NCI-H510A (cell line): Measurements from ENCODE around the gene ARSK.

Source experiments
- DNase-seq: peaks from one replicate; lab custom pipeline; 2025; lab: John Stamatoyannopoulos, UW

Gene ARSK

DNA sequence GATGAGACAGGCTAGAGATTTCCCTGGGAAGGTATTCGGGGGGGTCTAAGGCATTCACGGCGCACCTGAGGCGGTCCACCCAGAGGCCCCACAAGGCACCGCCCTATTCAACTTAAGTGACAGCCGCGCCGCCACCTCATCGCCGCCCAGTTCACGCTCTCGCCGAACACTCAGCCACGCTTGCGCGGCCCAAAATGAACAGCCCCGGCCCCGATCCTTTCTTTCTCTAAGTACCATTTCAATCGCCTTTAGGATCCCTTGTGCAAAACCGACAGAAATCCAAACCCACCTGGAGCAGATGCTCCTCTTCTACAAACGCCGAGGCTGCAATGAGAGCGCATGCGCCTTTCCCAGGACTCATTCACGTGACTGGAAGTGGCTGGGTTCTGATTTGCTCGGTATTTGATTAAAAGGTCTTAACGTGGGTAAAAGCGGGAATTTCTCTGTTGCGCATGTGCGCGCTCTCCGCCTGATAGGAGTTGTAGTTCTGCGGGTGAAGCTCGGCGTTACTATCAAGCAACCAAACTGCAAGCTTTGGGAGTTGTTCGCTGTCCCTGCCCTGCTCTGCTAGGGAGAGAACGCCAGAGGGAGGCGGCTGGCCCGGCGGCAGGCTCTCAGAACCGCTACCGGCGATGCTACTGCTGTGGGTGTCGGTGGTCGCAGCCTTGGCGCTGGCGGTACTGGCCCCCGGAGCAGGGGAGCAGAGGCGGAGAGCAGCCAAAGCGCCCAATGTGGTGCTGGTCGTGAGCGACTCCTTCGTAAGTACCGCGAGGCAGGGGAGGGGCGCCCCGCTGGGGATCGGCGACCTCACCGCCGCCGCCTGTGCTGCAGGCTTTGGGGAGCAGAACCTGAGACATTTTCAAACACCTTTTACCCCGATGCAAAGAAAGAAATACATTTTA lies at the start of gene ARSK, which contains the start of gene SKIC3:
Gene ARSK, plus strand, starts transcription at position 455 of the 902 bp plus-strand sequence. Its CDS starts 178 bp downstream, at position 633.
Gene SKIC3, minus strand, starts transcription at position 331 of the 902 bp plus-strand sequence. CDS start 7,827 bp downstream, outside the sequence.
- peak; percentile 89 for DNase-seq

DNA sequence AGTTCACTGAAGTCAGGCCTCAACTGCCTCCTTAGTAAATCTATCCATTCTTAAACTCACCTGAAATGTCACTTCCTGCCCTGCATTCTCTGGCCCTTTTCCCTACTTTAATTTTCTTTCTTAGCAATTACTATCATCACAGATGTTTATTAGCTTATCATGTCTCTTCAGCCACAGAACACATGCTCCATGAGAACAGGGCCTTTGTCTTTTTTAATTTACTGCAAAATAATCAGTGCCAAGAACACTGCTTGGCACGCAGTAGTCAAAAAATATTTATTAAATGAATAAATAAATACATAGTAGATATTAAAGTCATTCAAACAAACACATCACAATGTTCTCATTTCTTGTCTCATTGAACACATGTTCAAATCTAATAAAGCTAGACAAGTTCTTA lies 46.4 kb upstream of the ARSK start:
- DNase-seq, result no peak

DNA sequence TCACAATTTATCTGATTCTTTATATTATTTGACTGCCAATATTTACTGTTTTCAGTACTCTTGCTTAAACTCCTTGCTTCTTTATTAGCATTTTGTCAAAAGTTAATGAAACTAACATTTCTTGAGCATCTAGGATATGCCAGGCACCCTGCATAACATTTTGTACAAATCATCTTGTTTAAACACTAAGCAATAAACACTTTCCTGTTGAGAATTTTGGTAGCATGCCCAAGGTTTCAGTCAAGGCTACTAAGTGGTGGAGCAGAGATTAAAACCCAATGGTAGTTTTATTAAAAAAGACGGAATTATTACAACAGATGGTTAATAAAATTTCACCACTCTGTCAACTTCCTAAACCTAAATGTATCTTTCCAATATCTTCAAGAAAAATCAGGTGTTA lies 43.3 kb upstream of the ARSK start:
- no peak for DNase-seq

GRCh38 chr5:95518417-95518816 lies 36.5 kb upstream of the ARSK start:
- no peak for DNase-seq

GRCh38 chr5:95519151-95519550 lies 35.8 kb upstream of the ARSK start:
- DNase-seq, result no peak

DNA sequence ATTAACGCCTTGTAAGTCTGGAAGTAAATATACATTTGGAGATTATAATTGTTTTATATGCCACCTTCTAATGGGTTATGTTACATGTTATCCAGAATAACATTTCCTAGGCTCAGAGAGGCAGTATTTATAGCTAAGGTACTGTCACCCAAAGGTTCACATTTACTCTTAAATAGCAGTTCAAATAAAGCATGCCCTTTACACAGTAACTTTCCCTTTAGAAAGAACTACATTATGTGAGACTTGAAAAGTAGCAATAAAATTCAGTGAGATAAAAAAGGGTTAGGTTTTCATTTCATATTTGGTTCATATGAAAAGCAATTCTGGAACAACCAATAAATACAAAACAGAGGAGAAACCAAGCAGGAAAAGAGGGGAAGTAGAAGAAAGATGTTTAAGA lies 35.2 kb upstream of the ARSK start:
- no peak for DNase-seq

GRCh38 chr5:95520206-95520605 lies 34.7 kb upstream of the ARSK start:
- DNase-seq, result no peak

GRCh38 chr5:95524423-95524822 lies 30.5 kb upstream of the ARSK start:
- no peak for DNase-seq

DNA sequence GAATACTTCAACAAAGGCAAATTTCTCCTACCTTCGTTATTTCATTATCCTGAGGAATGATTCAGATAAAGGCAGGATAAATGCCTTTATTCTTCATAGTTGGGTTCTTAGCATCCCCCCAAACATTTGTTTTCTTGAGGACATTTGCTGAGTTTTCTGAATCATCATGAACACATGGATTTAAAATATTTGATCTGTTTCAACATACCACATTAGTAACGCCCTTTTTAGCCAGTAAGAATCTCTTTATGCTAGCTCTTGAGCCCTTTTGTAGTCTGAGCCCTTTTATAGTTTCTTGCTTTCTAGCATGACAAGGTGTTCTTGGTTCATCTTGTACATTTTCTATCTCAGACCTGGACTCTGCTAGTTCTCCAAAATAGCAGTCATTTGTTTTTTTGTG lies 28.0 kb upstream of the ARSK start:
- no peak for DNase-seq

DNA sequence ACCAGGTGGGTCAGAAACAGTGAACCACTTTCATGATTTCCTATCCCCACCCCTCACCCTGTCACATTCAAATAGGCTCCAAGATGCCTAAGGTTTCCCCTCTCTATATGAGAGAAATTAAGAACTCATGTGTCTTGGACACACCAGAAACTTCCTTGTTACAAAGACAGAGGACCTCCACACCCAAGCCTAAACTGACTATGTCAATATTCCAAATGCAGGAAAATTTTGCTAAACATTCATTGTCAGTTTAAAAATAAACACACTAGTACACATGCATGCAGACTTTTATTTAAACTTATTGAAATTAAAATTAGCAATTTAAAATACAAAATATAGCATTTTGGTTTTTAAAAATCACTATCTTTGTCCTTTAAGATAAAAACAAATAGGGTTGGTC lies 26.3 kb upstream of the ARSK start:
- DNase-seq, result no peak

DNA sequence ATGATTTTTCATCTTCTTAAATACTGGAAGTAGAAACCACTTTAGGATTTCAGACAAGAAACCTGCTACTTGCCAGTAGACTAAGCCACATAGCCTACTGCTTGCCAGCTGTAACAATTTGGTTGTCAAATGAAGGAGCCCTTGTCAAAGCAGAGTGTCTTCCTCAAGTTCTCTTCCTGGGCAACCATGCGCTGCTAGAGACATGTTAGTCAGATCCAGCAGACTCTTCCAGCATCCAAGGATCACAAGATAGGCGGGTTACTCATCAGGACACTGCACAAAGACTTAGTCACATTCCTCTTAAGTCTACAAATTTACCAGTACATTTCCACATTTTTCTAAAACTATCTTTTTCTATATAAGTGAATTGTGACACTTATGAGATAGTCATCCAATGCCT lies 24.5 kb upstream of the ARSK start:
- DNase-seq, result no peak

DNA sequence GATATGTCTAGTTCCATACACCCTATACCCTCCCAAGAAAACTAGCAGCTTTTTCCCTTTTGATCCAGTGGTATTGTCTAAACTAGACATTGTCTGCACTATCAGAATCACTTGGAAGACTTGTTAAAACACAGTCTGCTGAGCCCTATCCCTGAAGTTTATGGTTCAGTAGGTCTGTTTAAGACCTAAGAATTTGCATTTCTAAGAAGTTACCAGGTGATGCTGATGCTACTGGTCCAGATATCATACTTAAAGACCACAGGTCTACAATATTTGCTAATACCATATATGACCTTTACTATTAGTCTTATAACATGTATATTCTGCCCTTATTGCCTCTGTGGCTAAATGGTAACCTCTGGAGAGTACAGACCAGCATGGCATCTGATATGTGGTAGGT lies 23.4 kb upstream of the ARSK start:
- DNase-seq, result no peak

GRCh38 chr5:95532415-95532814 lies 22.5 kb upstream of the ARSK start:
- DNase-seq, result no peak

- no peak for DNase-seq
These were observed 21.8 kb upstream of the ARSK start for GRCh38 chr5:95533106-95533505.

GRCh38 chr5:95533761-95534160 lies 21.1 kb upstream of the ARSK start:
- no peak for DNase-seq

- no peak for DNase-seq
These were observed 17.4 kb upstream of the ARSK start for GRCh38 chr5:95537501-95537900.

DNA sequence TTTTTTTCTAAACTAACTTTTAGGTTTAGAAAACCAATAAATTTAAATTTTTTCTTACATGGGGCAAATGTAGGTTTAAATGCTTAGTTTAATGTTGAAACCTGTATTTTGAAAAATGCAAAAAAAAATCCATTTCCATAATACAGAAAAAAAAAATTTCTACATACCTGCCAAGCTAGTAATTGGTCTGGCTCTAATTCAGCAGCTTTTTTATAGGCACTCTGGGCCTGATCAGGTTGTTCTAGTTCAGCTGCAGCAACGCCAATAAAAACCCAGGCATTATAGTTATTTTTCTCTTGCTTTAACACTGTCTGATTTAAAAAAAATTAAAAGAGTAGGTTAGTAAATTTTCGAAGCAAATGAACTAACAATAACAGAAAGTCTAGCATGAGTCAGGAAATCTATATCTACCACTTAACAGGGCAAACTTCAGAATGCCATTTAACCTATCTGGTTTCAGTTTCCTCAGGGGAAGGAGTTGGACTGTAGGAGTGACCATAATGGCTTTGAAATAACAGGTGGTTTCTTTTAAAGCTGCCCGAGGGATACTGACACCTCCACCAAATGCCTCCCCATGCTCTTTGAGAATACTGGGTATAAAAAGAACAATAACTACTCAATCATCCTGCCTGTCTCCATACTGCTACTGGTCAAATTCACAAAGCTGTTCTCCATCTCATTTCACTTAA lies 11.7 kb upstream of the ARSK start:
- no peak for DNase-seq

- DNase-seq, result no peak
These were observed 5.9 kb upstream of the ARSK start for GRCh38 chr5:95549030-95549429.

DNA sequence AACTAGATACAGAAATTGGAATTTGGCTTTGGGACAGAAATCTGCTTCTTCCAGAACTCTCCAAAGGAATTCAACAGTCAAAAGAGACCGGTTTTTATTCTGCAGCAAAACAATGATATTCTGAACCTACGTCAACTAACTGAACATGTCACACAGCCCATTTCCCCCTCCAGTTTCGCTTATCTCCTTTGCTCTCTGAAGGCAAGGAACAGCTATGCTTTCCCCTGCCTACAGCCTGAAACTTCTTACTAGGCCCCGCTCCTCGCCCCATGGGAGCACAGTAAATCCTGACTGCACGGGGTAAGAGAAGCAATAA lies 612 bp upstream of the ARSK start:
- no peak for DNase-seq

DNA sequence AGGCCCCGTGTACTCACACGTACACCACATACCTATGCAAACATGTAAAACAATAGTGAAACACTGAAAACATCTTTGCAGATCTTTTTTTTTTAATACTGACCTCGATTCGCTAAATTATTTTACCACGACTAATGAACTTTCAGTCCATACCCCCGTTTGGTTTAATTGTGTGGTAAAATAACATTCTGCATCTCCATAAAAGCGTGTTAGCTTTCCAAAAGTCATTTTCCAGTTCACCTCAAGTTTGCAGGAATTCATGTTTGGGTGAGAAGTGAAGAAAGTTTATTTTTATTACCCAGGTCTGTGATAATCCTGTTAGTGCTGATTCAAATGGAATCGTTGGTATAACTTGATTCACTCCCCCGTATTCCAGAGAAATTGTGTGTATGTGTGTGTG lies 652 bp downstream of the ARSK start:
- DNase-seq, result no peak

DNA sequence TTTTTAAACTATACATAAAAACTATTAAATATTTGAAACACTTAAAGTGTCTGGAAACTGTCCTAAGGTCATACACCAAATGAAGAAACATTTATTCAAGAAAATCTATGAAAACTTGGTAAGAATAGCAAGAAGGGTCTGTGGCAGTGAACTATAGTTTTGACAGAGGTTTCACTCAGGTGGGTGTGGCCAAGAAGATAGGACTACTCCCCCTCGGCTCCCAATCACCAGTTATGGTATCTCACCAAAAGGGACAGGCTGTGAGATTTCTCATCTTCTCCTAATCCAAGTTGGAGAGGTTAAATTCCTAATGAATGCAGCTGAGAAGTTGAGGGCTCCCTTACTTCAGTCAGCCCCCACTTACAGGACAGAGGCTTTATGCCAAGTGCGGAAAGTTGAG lies 2.9 kb downstream of the ARSK start:
- no peak for DNase-seq

GRCh38 chr5:95562282-95562681 lies 7.4 kb downstream of the ARSK start:
- no peak for DNase-seq

DNA sequence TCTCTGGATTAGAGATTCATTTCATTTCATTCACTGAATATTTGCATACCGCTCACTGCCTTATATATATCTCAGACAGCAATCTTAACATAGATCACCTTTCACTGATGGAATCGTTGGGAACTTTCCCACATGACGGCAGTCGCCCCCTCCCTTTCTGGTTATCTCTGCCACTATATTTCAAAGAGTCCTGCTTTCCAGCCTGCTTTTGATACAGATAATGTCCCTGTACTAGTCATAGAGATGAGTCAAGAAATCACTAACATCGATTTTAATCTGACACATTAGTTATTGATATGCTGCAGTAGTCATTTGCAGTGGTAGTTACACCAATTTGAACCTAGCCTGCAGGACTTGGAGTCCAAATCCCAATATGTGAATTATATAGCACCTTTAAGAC lies 8.5 kb downstream of the ARSK start:
- no peak for DNase-seq

- no peak for DNase-seq
These were observed 9.5 kb downstream of the ARSK start for GRCh38 chr5:95564450-95564849.
